HEK293 (cell line): ENCODE measurements around the gene ATP8A2.

Source experiments
- CTCF ChIA-PET: fragments of 350-600 bp; formaldehyde crosslinking; extraction: SDS; loops from one replicate; lab custom pipeline; 2021; ENCODE audit warnings: antibody characterized with exemption; lab: Yijun Ruan, JAX
- POLR2A ChIA-PET: fragments of 300-600 bp; formaldehyde crosslinking; extraction: SDS; loops from one replicate; lab custom pipeline; 2020; ENCODE audit warnings: antibody characterized with exemption, inconsistent platforms; lab: Yijun Ruan, JAX
- H3K27ac ChIP-seq: fragments of 200-500 bp; sonication (Bioruptor generic); 2 replicates; pipeline ENCODE4 v1.5.1; 2014; ENCODE audit warnings: low read depth, low read length, control low read depth, inconsistent platforms; ENCODE audit errors: extremely low read depth
- H3K36me3 ChIP-seq, 2 experiments: fragments of 200-500 bp in 1 of 2; sonication (Bioruptor generic) in 1 of 2; 1 replicate in 1 of 2; 2 replicates in 1 of 2; pipeline ENCODE4 v1.5.1; 2014 to 2017; ENCODE audit warnings: inconsistent platforms in 2 of 2, low read length in 2 of 2; ENCODE audit not compliant: control insufficient read depth in 2 of 2, insufficient read depth in 1 of 2
- H3K4me1 ChIP-seq: fragments of 200-500 bp; sonication (Bioruptor generic); 2 replicates; pipeline ENCODE4 v1.5.1; 2014; ENCODE audit warnings: mild to moderate bottlenecking, low read length, inconsistent platforms; ENCODE audit not compliant: control insufficient read depth, insufficient read depth
- H3K4me3 ChIP-seq: 2 replicates; pipeline ENCODE4 v1.5.1; 2011; ENCODE audit warnings: low read depth, mild to moderate bottlenecking, control low read depth, low read length, moderate library complexity
- H3K9me3 ChIP-seq: fragments of 200-500 bp; sonication (Bioruptor generic); 2 replicates; pipeline ENCODE4 v1.5.1; 2014; ENCODE audit warnings: low read depth, low read length, inconsistent platforms; ENCODE audit not compliant: control insufficient read depth, insufficient read depth
- GLI4 ChIP-seq: fragments of 450-650 bp; formaldehyde crosslinking; IDR thresholded peaks from 2 replicates; pipeline ENCODE4 v1.5.1; 2016; ENCODE audit warnings: missing biosample characterization, missing genetic modification characterization
- GLIS1 ChIP-seq: fragments of 450-650 bp; formaldehyde crosslinking; IDR thresholded peaks from 2 replicates; pipeline ENCODE4 v1.5.1; 2016; ENCODE audit warnings: missing biosample characterization, missing genetic modification characterization
- HOXD13 ChIP-seq: sonication (generic); formaldehyde crosslinking; IDR thresholded peaks from 2 replicates; pipeline ENCODE4 v1.8.0; 2022; ENCODE audit warnings: missing genetic modification reagents, borderline replicate concordance
- KLF9 ChIP-seq: fragments of 450-650 bp; formaldehyde crosslinking; IDR thresholded peaks from 2 replicates; pipeline ENCODE4 v1.5.1; 2016; ENCODE audit warnings: missing biosample characterization, missing genetic modification characterization, low read depth
- WT1 ChIP-seq: fragments of 450-650 bp; formaldehyde crosslinking; IDR thresholded peaks from 2 replicates; pipeline ENCODE4 v1.5.1; 2016; ENCODE audit warnings: missing biosample characterization, missing genetic modification characterization
- YY2 ChIP-seq: fragments of 450-650 bp; formaldehyde crosslinking; IDR thresholded peaks from 2 replicates; pipeline ENCODE4 v1.5.1; 2016; ENCODE audit warnings: missing biosample characterization, missing genetic modification characterization
- ZEB2 ChIP-seq: fragments of 450-650 bp; formaldehyde crosslinking; IDR thresholded peaks from 2 replicates; pipeline ENCODE4 v1.5.1; 2016; ENCODE audit warnings: missing biosample characterization, missing genetic modification characterization
- ZFP3 ChIP-seq: fragments of 450-650 bp; formaldehyde crosslinking; IDR thresholded peaks from 2 replicates; pipeline ENCODE4 v1.5.1; 2016; ENCODE audit warnings: low read depth, missing biosample characterization, missing genetic modification characterization
- ZFP41 ChIP-seq: fragments of 450-650 bp; formaldehyde crosslinking; IDR thresholded peaks from 2 replicates; pipeline ENCODE4 v1.5.1; 2016; ENCODE audit warnings: missing biosample characterization, missing genetic modification characterization, borderline replicate concordance
- ZIC2 ChIP-seq: fragments of 450-650 bp; formaldehyde crosslinking; IDR thresholded peaks from 2 replicates; pipeline ENCODE4 v1.5.1; 2016; ENCODE audit warnings: missing biosample characterization, missing genetic modification characterization
- ZNF175 ChIP-seq: fragments of 450-650 bp; formaldehyde crosslinking; IDR thresholded peaks from 2 replicates; pipeline ENCODE4 v1.5.1; 2016; ENCODE audit warnings: missing biosample characterization, missing genetic modification characterization
- ZNF311 ChIP-seq: fragments of 450-650 bp; formaldehyde crosslinking; IDR thresholded peaks from 2 replicates; pipeline ENCODE4 v1.5.1; 2017; ENCODE audit warnings: missing biosample characterization, missing genetic modification characterization, borderline replicate concordance
- ZNF391 ChIP-seq: fragments of 450-650 bp; formaldehyde crosslinking; IDR thresholded peaks from 2 replicates; pipeline ENCODE4 v1.5.1; 2016; ENCODE audit warnings: low read depth, missing biosample characterization, missing genetic modification characterization, borderline replicate concordance
- ZNF521 ChIP-seq: fragments of 450-650 bp; formaldehyde crosslinking; IDR thresholded peaks from 2 replicates; pipeline ENCODE4 v1.5.1; 2017; ENCODE audit warnings: missing biosample characterization, mild to moderate bottlenecking, missing genetic modification characterization
- ZNF548 ChIP-seq: fragments of 450-650 bp; formaldehyde crosslinking; IDR thresholded peaks from 2 replicates; pipeline ENCODE4 v1.5.1; 2016; ENCODE audit warnings: missing biosample characterization, missing genetic modification characterization
- ZNF549 ChIP-seq: fragments of 450-650 bp; IDR thresholded peaks from 2 replicates; pipeline ENCODE4 v1.5.1; 2018; ENCODE audit warnings: missing biosample characterization, missing genetic modification characterization, mild to moderate bottlenecking, inconsistent platforms, moderate library complexity
- ZNF555 ChIP-seq: fragments of 450-650 bp; formaldehyde crosslinking; conservative IDR thresholded peaks from 2 replicates; pipeline ENCODE4 v1.5.1; 2017; ENCODE audit warnings: missing biosample characterization, mild to moderate bottlenecking, missing genetic modification characterization, inconsistent platforms
- ZNF629 ChIP-seq: fragments of 450-650 bp; formaldehyde crosslinking; IDR thresholded peaks from 2 replicates; pipeline ENCODE4 v1.5.1; 2017; ENCODE audit warnings: missing biosample characterization, missing genetic modification characterization
- ZNF776 ChIP-seq: fragments of 450-650 bp; formaldehyde crosslinking; IDR thresholded peaks from 2 replicates; pipeline ENCODE4 v1.5.0; 2017; ENCODE audit warnings: missing biosample characterization, missing genetic modification characterization, borderline replicate concordance
- ZNF792 ChIP-seq: fragments of 450-650 bp; formaldehyde crosslinking; IDR thresholded peaks from 2 replicates; pipeline ENCODE4 v1.5.1; 2016; ENCODE audit warnings: missing biosample characterization, missing genetic modification characterization
- ZNF843 ChIP-seq: fragments of 450-650 bp; formaldehyde crosslinking; IDR thresholded peaks from 2 replicates; pipeline ENCODE4 v1.5.1; 2016; ENCODE audit warnings: missing biosample characterization, missing genetic modification characterization
- ZXDB ChIP-seq: fragments of 450-650 bp; formaldehyde crosslinking; IDR thresholded peaks from 2 replicates; pipeline ENCODE4 v1.5.1; 2016; ENCODE audit warnings: missing biosample characterization, missing genetic modification characterization
- TF ChIP-seq, protein P1 (sequence below): sonication (generic); formaldehyde crosslinking; IDR thresholded peaks from 2 replicates; pipeline ENCODE4 v1.8.1; 2022; ENCODE audit warnings: mild to moderate bottlenecking, moderate library complexity, missing genetic modification reagents

The ATP8A2 gene

GRCh38 chr13:26038931-26039475 lies 667.2 kb downstream of the ATP8A2 start (continued):
- TF ChIP-seq YY2 (tag by site-specific recombination) (no peak), ZNF792 (tag by site-specific recombination) (no peak)

GRCh38 chr13:26041444-26041843 lies 669.7 kb downstream of the ATP8A2 start:
- ChIA-PET POLR2A (no interaction called here), CTCF (interaction anchor here (0.7 kb wide), 1 partner anchor 260 kb away, joined by 3 read pairs; no protein-coding TSS in a partner anchor)
- Histone ChIP-seq H3K36me3 (peaks cover 0 to 14% of the 10 kb centered on the region in 2 experiments; a peak in 2 of 3 replicates), H3K4me3 (no peak overlapping the region), H3K27ac (no peak overlapping the region), H3K4me1 (no peaks in the 10 kb centered on the region), H3K9me3 (no peaks in the 10 kb centered on the region)
- TF ChIP-seq WT1 (tag by site-specific recombination) = no peak
- TF ChIP-seq ZNF548 (tag by site-specific recombination) = no peak
- no peak for TF ChIP-seq ZFP3
- no peak for TF ChIP-seq GLI4 (tag by site-specific recombination)

- Histone ChIP-seq H3K9me3 (no peaks in the 10 kb centered on the region), H3K36me3 (peaks cover 0 to 26% of the 10 kb centered on the region in 2 experiments; a peak in 2 of 3 replicates), H3K27ac (no peak overlapping the region), H3K4me1 (no peaks in the 10 kb centered on the region), H3K4me3 (no peak overlapping the region)
- TF ChIP-seq ZNF629 (tag by site-specific recombination) (no peak), KLF9 (tag by site-specific recombination) (no peak), ZNF549 (no peak), GLIS1 (tag by site-specific recombination) (no peak), ZEB2 (tag by site-specific recombination) (no peak), ZNF776 (no peak), ZIC2 (tag by site-specific recombination) (no peak), ZXDB (tag by site-specific recombination) (no peak), ZNF521 (tag by site-specific recombination) (no peak), ZNF391 (tag by site-specific recombination) (no peak), ZFP41 (no peak), ZNF555 (tag by site-specific recombination) (no peak), ZNF843 (tag by site-specific recombination) (no peak), HOXD13 (CRISPR knock-in tag) (no peak), ZNF175 (tag by site-specific recombination) (no peak), ZNF311 (tag by site-specific recombination) (no peak)
- TF ChIP-seq, protein P1, sequence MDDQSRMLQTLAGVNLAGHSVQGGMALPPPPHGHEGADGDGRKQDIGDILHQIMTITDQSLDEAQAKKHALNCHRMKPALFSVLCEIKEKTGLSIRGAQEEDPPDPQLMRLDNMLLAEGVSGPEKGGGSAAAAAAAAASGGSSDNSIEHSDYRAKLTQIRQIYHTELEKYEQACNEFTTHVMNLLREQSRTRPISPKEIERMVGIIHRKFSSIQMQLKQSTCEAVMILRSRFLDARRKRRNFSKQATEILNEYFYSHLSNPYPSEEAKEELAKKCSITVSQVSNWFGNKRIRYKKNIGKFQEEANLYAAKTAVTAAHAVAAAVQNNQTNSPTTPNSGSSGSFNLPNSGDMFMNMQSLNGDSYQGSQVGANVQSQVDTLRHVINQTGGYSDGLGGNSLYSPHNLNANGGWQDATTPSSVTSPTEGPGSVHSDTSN = no peak
- POLR2A ChIA-PET = no interaction called here
- CTCF ChIA-PET = no interaction called here
Measured at GRCh38 chr13:26042785-26043184, 671.0 kb downstream of the ATP8A2 start.
